Myocyte (in vitro differentiated cells): ENCODE data around the gene SMIM13. TPM values are rescaled to one million over a fixed set of nuclear protein-coding genes. Genes with fewer than 3 reads are reported as not detected.
"Not testable (repeated sequence)": the region's sequence is repeated elsewhere in the genome, so short reads cannot be mapped to it uniquely, and the experiment has no call there.

Experiments used
- DNase-seq: peaks from one replicate; pipeline ENCODE4 v3.0.0-alpha.2; 2012; ENCODE audit warnings: low read depth
- total RNA-seq: library from RNA; depleted of rRNA; stranded (reverse); fragments of >200 nt; gene quantifications from 2 replicates; pipeline ENCODE4 v1.2.3, GENCODE V29; 2014

The SMIM13 gene
- total RNA-seq, 1 donor from 2014 or later: 20.0 TPM

DNA sequence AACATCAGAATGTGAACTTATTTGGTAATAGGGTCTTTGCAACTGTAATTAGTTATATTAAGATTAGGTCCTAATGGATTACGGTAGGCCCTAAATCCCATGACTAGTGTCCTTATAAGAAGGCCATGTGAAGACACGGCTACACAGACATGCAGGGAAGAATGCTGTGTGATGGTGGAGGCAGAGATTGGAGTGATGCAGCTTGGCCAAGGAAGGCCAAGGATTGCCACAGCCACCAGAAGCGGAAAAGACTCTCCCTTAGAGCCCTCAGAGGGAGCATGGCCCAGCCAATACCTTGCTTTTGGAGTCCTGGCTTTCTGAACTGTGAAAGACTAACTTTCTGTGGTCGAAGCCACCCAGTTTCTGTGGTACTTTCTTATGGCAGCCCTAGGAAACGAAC, 9.7 kb upstream of the SMIM13 start:
- no peak for DNase-seq

DNA sequence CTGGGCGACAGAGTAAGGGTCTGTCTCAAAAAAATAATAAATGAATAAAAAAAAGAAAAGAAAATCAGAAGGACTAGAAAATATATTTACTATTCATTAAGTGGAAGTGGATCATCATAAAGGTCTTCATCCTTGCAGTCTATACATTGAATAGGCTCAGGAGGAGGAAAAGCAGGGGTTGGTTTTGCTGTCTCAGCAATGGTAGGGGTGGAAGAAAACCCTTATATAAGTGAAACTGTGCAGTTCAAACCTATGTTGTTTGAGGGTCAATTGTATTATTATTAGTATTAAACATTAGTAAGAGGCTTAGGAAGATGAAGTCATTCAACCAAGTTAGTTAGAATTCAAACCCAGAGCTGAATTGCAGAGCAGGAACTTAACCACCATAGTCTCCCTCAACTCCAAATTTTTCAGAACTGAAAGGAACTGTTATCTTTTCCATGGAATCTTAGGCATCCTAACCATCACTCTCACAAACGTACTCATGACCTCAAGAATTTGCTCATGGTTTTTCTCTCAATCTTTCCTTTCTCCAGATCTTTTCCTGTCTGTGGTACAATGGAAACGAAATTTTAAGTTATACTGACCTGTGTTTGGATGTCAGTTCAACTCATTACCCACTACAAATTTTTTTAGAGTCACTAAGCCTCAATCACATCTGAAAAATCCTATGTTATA, 7.7 kb upstream of the SMIM13 start:
- DNase-seq: peak; percentile 10

GRCh38 chr6:11087141-11087812, 6.4 kb upstream of the SMIM13 start:
- not testable (repeated sequence) for DNase-seq

DNA sequence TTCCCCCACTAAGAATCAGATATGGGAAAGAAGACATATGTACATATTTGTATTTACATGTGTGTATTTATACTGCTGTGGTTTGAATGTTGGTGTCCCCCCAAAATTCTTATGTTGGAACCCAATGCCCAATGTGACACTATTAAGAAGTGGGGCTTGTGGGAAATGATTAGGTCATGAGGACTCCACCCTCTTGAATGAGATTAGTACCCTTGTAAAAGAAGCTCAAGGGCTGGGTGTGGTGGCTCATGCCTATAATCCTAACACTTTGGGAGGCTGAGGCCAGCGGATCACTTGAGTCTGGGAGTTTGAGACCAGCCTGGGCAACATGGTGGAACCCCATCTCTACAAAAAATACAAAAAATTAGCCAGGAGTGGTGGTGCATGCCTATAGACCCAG, 3.9 kb upstream of the SMIM13 start:
- DNase-seq: no peak

- not testable (repeated sequence) for DNase-seq
These were observed 2.5 kb upstream of the SMIM13 start for GRCh38 chr6:11091141-11091540.

DNA sequence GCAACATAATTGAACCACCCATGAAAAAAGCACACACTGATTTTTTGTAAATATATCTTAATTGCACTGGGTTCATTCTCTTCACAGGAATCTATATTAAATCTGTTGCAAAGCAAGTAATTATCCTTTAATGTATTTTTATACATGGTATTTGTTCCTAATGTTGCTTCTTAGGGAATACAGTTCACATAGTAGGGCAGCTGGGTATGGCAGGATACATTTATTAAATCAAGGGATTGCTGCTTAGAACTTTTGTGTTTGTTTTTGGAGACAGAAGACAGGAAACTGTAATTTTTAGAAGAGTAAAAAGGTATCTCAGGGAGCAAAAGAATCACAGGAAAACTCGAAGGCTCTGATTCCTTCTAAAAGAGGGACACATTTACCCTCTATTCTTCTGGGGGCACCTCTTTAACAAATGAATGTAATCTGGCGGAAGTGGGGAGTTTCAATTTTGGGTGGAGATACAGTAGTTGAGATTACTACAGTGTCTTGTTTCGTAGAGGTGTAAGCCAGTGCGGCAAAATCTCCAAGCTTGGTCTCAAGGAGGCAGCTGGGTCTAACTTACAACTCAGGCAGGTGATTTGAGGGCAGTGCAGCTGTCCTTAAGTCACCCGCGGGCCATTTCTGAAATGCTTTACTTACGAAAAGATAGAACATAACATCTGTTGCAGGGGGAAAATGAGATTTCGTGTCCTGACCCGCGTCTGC, 812 bp upstream of the SMIM13 start:
- peak; percentile 85 for DNase-seq

DNA sequence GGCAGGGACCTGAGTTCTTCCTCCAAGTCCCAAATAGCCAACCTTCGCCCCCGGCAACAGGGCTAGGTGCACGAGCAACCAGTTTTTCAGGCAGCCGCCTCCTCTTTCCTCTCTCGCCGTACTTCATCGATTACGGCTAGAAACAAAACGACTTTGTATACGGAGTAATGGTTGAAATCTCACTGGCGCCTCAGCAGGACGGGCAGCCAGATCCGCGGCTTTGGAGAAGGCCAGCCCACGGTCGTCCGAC, 333 bp upstream of the SMIM13 start:
- no peak for DNase-seq

DNA sequence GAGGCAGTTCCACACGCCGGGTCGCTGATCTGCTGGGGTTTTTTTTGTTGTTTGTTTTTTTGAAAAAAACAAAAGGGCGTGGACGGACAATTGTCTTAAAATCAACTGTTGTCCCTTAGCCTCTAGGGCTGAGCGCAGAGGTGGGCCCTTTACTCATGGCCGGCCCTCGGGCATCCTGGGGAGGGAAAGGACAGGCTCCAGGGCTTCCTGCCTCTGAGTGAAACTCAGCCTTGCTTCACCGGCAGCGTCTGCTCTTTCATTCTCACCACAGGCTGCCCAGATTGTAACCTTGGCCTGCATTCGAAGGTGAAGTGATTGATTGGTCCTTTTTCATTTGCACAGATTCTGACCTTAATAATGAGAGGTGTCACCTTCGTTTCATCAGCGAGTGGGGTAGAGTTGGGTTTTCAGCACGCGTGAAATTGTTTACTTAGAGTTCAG, 797 bp downstream of the SMIM13 start:
- peak; percentile 51 for DNase-seq

DNA sequence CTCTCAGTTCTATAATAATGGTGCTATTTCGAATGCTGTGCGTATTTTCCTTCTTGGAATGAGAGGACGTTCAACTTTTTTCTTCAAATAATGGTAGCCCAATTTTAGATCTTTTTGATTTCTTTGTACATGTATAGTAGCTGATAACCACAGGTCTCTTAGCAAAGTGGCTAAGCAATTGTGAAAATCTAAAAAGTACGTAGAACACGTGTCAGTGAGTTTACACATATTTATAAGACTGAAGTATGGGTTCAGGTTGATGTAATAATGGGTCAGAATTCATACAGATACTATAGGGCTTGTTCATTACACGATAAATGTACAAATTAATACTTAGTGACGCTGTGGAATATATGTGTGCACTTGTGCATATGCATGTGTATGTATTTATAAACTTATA, 1.3 kb downstream of the SMIM13 start:
- DNase-seq: no peak

DNA sequence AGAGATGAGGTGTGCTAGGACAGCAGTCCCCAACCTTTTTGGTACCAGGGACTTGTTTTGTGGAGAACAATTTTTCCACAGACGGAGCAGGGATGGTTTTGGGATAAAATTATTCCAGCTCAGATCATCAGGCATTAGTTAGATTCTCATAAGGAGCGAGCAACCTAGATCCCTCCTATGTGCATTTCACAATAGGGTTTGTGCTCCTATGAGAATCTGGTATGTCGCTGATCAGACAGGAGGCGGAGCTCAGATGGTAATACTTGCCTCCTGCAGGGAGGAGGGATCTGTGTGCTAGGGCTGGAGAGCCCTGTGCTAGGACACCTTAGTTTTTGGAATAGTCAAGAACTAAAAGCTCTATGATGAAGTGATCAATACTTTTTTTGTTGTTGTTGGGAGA, 2.5 kb downstream of the SMIM13 start:
- DNase-seq: no peak

- DNase-seq: no peak
These were observed 3.8 kb downstream of the SMIM13 start for GRCh38 chr6:11097476-11097875.

GRCh38 chr6:11098004-11098403, 4.4 kb downstream of the SMIM13 start:
- no peak for DNase-seq

- no peak for DNase-seq
These were observed 7.8 kb downstream of the SMIM13 start for GRCh38 chr6:11101417-11101816.

GRCh38 chr6:11103065-11103464, 9.4 kb downstream of the SMIM13 start:
- DNase-seq: no peak

GRCh38 chr6:11108726-11109125, 15.1 kb downstream of the SMIM13 start:
- DNase-seq: no peak

DNA sequence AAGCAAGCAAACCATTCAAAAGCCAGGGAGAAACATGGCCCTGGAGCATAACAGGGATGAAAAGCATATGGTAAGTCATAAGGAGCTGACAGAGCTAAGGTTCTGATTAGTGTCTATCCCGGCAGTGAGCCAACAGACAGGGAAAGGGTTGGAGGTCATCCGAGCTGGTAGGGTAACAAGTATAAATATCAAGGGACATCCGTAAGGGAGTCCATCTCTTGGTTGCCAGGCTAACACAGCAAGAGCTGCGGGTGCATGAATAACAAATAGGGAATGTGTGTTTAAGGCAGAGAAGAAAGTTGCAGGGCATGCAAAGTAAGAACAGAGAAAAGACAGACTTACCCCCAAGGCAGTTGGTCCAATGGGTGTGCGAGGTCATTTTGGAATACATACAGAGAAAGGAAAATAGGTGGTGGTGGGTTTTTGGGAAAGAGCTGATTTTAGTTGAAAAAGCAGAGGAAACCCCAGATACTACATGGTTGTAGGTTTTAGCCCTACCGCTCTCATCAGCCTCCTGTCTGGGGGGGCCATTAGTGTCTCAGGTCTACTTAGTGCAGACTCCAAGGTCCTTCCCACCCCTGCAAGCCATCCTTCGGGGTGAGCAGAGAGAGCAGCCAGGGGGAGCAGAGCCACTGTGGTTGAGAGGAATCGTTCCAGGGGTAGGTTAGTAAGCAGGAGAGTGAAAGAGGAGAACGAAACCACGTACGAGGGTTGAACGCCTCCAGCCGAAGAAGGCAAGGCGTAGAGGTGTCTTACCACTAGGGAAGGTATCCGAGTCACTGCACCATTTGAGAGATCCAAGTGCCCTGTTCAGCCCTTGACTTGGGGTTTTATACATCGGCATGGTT, 17.5 kb downstream of the SMIM13 start, which contains the start of gene ERVFRD-1:
ERVFRD-1 (minus strand) TSS at position 805 of the 848 bp plus-strand sequence. CDS start 6,415 bp downstream, outside the sequence.
- DNase-seq: no peak

DNA sequence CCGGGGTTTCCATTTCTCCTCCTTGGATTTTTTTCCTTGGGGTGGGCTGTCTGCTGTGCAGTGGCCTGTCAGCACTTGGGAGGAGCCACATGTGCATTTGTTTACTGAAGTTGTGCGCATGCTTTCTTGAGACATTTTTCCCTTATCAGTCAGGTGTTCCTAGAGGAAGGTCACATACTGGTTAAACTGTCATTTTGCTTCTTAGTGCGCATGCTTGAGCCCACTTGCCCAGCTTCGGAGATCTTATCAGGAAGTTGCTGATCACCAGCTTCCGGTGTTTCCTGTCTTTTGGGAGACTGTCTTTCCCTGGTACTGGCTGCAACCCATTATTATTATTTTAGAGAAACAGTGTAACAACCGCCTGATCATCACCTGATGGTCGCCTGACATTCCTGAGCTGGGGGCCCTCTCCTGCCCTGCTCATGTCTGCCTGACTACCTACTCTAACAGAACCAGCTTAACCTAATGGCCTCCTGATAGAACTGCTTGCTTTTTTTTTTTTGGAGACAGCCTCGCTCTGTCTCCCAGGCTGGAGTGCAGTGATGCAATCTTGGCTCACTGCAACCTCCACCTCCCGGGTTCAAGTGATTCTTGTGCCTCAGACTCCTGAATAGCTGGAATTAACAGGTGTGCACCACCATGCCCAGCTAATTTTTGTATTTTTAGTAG, 18.3 kb downstream of the SMIM13 start:
- DNase-seq: no peak

DNA sequence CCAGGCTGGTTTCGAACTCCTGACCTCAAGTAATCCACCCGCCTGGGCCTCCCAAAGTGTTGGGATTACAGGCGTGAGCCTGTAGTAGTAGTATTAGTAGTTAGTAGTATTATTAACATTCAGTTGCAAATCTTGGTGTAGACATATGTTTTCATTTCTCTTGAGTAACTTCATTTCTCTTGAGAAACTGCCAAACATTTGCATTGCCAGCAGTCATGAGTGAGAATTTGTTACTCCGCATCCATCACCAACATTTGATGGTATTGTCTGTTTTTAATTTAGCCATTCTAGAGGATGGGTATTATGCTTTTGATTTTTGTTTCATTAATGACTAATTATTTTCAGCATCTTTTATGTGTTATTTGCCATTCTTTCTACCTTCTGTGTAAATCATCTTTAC, 19.4 kb downstream of the SMIM13 start:
- no peak for DNase-seq

GRCh38 chr6:11115808-11116536, 22.3 kb downstream of the SMIM13 start:
- peak; percentile 20 for DNase-seq

DNA sequence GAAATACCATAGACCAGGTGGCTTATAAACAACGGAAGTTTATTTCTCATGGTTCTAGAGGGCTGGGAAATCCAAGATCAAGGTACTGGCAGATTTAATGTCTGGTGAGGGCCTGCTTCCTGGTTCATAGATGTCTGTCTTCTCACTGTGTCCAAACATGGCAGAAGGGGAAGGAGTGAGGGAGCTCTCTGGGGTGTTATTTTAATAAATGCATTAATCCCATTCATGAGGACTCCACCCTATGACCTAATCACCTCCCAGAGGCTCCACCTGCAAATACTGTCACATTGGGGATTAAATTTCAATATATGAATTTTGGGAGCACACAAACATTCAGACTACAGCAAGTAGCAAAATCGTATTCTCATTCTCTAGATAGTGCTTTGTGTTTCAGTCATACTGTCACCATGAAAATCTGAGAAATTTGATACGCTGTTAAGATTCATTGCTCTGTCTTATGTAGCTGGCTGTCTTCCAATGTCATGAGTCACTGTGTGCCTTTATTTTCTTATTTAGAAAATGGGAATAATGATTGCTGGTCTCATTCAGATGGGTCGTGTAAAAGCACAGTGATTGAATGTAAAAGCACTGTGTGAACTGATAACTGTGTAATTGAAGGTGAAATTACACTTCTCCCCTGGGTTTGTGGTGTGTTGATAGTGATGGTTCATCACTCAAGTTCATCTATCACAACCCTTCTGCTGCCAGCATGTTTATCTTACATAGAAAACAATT, 26.8 kb downstream of the SMIM13 start:
- DNase-seq: peak; percentile 34
